Colonic mucosa (tissue), 4 donors: ENCODE results near the gene CEP20. TPM values are rescaled to one million over a fixed set of nuclear protein-coding genes. Genes with fewer than 3 reads are reported as not detected.

ENCODE experiments used
- DNase-seq: peaks from one replicate; pipeline ENCODE4 v3.0.0-alpha.2; 2020
- H3K27ac ChIP-seq: fragments of 200-600 bp; one replicate; pipeline ENCODE4 v1.8.0; 2021
- H3K27me3 ChIP-seq: fragments of 200-600 bp; one replicate; pipeline ENCODE4 v1.8.0; 2021
- H3K36me3 ChIP-seq: fragments of 200-600 bp; one replicate; pipeline ENCODE4 v1.8.0; 2021
- H3K4me1 ChIP-seq: fragments of 200-600 bp; one replicate; pipeline ENCODE4 v1.8.0; 2021; ENCODE audit warnings: mild to moderate bottlenecking
- H3K4me3 ChIP-seq: fragments of 200-600 bp; one replicate; pipeline ENCODE4 v1.8.0; 2021
- H3K9ac ChIP-seq, 2 donors: one replicate each; pipeline ENCODE4 v1.7.0; 2013; ENCODE audit warnings: control low read depth in 2 of 2, low read depth in 2 of 2, low read length in 2 of 2
- H3K9me3 ChIP-seq: fragments of 200-600 bp; one replicate; pipeline ENCODE4 v1.8.0; 2021
- intact Hi-C: fragments of 100-400 bp; cut with DNase I; formaldehyde crosslinking; loops from one replicate; pipeline ENCODE4 v1.14.1; 2022
- total RNA-seq, 2 donors: library from RNA; stranded (reverse); fragmentation: NEBNext Ultra II Directional in 1 of 2; extraction: Animal tissue kit (Norgen Biotek cat#: 25700) in 1 of 2; gene quantifications; one replicate each; pipeline ENCODE4 v1.2.1, GENCODE V29; 2021
- TF ChIP-seq, protein P1 (sequence below): fragments of 200-600 bp; IDR thresholded peaks from one replicate; pipeline ENCODE4 v1.8.0; 2022; ENCODE audit warnings: antibody characterized with exemption, mild to moderate bottlenecking
- donor health status: healthy.
- donor health status: DM: no; HTN: no; CAD: no.
- donor health status: DM: no; HTN: no; CAD: no.

Gene CEP20
- total RNA-seq, 2 donors from 2014 or later: 23.3 to 31.0 TPM

DNA sequence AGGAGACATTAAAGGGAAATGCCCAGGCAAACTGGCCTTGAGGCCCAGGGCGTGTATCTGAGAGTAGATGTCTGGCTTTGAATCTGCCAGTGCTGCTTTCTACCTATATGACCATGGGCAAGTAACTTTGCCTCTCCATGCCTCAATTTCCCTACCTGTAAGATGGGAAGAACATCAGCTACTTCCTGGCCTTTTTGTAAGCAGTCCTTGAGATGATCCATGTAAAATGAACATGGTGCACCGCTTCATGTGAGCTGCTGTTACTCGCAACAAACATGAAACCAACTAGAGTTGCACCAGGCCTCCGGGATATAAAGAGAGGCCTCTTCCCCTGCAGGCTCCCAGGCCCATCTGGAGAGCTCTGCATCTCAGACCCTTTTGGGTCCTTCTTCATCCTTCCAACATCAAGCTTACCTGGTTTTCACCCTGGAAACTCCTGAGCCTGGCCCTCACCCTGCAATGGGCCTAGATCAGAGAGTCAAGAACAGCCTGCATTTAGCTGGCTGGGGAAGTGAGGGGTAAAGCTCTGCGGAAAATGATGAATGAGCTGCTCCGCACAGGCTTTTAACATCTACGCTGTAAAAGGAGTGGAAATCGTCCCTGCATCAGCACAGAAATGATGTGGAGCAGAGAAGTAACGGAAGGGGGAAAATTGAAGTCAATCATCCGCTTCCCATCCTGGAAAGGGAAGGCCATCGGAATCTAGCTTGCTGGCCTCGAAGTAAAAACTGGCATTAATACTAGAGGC is 29.3 kb downstream of the CEP20 start:
- TF ChIP-seq, protein P1, sequence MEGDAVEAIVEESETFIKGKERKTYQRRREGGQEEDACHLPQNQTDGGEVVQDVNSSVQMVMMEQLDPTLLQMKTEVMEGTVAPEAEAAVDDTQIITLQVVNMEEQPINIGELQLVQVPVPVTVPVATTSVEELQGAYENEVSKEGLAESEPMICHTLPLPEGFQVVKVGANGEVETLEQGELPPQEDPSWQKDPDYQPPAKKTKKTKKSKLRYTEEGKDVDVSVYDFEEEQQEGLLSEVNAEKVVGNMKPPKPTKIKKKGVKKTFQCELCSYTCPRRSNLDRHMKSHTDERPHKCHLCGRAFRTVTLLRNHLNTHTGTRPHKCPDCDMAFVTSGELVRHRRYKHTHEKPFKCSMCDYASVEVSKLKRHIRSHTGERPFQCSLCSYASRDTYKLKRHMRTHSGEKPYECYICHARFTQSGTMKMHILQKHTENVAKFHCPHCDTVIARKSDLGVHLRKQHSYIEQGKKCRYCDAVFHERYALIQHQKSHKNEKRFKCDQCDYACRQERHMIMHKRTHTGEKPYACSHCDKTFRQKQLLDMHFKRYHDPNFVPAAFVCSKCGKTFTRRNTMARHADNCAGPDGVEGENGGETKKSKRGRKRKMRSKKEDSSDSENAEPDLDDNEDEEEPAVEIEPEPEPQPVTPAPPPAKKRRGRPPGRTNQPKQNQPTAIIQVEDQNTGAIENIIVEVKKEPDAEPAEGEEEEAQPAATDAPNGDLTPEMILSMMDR: no peak
- Histone ChIP-seq H3K9ac (no peak overlapping the region), H3K27ac (no peak overlapping the region), H3K36me3 (no peaks in the 10 kb centered on the region), H3K4me1 (no peaks in the 10 kb centered on the region), H3K27me3 (peaks cover 21% of the 10 kb centered on the region), H3K9me3 (no peaks in the 10 kb centered on the region), H3K4me3 (no peak overlapping the region)
- intact Hi-C loops: no loop called here
- no peak for DNase-seq

DNA sequence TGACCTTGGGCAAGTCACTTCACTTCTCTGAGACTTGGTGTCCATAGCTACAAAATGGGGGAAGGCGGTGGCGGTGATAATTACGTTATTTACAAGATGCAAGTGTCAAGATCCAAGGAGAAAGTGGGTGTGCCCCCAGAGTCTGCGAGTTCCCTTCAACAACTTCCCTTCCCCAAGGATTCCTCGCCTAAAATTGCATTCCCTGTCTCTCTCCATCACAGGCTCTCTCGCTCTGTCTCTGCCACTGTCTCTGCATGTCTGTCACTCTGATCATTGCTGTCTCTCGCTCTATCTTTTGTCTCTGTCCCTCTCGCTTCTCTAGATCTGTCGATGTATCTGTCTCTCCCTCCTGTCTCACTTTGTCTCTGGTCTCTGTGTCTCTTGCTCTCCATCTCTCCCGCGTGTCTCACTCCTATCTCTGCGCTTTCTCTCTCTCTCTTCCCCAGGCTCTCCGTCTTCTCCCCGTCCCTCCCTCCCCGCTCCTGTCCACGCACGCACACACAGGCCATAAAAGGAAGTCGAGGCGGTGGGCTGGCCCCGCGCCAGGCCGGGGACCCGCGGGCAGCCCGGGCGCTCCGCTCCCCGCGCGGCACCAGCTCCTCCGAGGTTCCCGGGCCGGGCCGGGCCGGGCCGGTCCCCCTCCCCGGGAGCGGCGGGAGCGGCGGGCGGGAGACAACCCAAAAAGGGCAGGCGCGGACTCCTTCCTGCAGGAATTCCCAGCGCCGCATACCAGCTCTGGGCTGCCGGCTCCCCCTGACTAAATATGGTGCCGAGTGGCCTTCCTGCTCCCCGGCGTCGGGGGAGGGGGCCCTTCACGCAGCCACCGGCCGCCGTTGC is 30.5 kb downstream of the CEP20 start:
- DNase-seq: peak; percentile 26
- H3K36me3 ChIP-seq: no peaks in the 10 kb centered on the region
- no peaks in the 10 kb centered on the region for H3K4me1 ChIP-seq
- no peak overlapping the region for H3K27ac ChIP-seq
- no peaks in the 10 kb centered on the region for H3K9me3 ChIP-seq
- TF ChIP-seq, protein P1: no peak
- intact Hi-C loops: no loop called here
- H3K9ac ChIP-seq: peak overlapping the region in 1 of 2 donors; percentile 2
- peak overlapping the region; percentile 24 for H3K4me3 ChIP-seq
- peaks cover 21% of the 10 kb centered on the region for H3K27me3 ChIP-seq

DNA sequence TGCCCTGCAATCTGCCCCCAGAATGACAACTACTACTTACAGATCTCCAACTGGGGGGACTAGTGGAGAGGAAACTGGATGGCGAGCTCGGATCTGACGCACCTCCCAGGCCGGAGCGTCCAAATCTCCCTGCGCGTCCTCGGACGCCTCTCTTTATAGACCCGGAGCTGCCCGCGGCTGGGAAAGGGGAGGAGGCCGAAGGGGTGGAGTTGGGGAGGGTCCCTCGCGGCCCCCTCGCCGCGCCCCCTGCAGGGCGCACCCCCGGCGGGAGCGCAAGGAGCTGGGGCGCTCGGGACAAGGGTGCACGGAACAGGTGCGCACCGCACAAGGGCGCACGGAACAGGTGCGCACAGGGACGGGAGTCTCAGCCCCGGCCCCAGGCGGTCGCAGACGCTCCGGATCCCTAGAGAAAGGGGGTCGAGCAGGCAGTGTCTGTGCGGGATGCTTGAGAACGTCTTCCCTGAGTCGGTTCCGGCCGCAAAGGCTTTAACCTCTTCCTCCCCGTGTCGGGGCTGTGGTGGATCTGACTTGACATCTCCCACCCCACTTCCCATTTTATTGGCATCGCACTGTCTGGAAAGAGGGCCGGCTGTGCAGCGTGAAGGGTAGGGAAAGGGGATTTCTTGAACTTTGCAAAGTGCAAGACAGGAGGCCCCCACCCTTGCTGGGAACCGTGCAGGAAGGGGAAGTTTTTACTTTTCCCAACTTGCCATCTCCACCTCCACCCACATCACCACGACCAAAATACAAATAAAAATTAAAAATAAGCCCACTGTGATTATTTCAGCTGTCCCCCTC is 31.3 kb downstream of the CEP20 start, which contains the start of gene MYH11:
Gene MYH11 (minus strand): TSS at position 128 of the 798 bp plus-strand sequence. CDS start 18,776 bp downstream, outside the sequence.
- peak within 1 kb of the TSS; percentile 24 for H3K4me3 ChIP-seq
- TF ChIP-seq, protein P1: no peak
- peak within 1 kb of the TSS; percentile 24 for H3K27ac ChIP-seq
- peak within 1 kb of the TSS in 1 of 2 donors; percentile 32 for H3K9ac ChIP-seq
- H3K9me3 ChIP-seq: no peaks in the 10 kb centered on the region
- H3K4me1 ChIP-seq: no peaks in the 10 kb centered on the region
- no peaks in the 10 kb centered on the region for H3K36me3 ChIP-seq
- peaks cover 21% of the 10 kb centered on the region for H3K27me3 ChIP-seq
- intact Hi-C loops: no loop called here
- no peak for DNase-seq

DNA sequence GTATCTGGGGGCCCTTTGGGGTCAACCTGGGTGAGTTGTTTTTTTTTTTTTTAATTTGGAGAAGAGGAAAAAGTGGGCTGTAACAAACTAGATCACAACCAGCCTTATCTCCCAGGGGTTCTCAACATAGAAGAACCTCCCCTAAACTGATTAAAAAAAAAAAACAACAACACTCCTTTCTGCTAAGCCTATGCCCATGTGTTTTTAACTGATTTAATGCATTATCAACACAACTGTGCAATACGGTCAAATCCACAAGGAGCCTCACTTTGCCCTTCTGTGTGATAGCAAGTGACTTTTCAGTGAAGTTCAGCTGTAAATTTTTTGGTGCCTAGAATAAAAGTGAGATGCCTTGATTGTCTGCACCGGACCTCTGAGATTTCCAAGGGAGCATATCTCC is 32.2 kb downstream of the CEP20 start:
- TF ChIP-seq, protein P1: no peak
- Histone ChIP-seq H3K4me3 (peak overlapping the region; percentile 24), H3K9ac (no peak overlapping the region), H3K4me1 (no peaks in the 10 kb centered on the region), H3K36me3 (no peaks in the 10 kb centered on the region), H3K9me3 (no peaks in the 10 kb centered on the region), H3K27me3 (peaks cover 21% of the 10 kb centered on the region), H3K27ac (peak overlapping the region; percentile 17)
- DNase-seq: no peak
- intact Hi-C loops: no loop called here

DNA sequence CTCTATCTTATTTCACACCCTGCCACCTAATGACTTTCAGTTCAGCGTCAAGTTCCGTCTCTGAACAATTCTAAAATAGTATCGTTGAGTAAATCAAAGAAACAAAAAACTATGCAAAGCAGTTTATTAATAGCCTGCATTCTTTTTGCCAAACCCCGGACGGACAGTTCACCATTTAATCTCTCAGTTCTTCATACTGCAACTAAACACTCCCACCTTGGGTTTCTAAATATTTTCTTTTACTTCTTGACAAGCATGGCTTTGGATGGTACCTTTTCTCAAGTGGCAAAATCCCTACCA is 32.7 kb downstream of the CEP20 start:
- intact Hi-C loops: no loop called here
- no peaks in the 10 kb centered on the region for H3K36me3 ChIP-seq
- no peaks in the 10 kb centered on the region for H3K4me1 ChIP-seq
- TF ChIP-seq, protein P1: no peak
- H3K4me3 ChIP-seq: peak overlapping the region; percentile 24
- peaks cover 21% of the 10 kb centered on the region for H3K27me3 ChIP-seq
- DNase-seq: no peak
- H3K27ac ChIP-seq: peak overlapping the region; percentile 24
- H3K9ac ChIP-seq: no peak overlapping the region
- no peaks in the 10 kb centered on the region for H3K9me3 ChIP-seq
